ENCODE data around the gene LGR6.

DNA sequence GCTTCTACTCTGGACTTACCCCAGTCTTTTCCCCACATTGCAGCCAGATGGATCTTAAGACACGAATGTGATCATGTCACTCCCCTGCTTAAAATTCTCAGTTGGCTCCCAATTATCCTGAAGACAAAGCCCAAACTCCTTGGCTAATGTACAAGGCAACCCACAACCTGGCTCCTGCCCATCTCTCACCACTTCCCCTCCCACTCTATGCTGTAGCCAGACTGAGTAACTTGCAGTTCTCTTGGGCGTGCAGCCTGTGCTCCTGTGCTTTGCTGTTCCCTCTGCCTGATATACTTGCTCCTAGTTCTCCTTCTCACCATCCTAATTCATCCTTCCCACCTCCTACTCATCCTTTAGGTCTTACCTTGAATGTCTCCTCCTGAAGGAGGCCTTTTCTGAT is 56.2 kb downstream of the LGR6 start:
- TF ChIP-seq, protein P1, sequence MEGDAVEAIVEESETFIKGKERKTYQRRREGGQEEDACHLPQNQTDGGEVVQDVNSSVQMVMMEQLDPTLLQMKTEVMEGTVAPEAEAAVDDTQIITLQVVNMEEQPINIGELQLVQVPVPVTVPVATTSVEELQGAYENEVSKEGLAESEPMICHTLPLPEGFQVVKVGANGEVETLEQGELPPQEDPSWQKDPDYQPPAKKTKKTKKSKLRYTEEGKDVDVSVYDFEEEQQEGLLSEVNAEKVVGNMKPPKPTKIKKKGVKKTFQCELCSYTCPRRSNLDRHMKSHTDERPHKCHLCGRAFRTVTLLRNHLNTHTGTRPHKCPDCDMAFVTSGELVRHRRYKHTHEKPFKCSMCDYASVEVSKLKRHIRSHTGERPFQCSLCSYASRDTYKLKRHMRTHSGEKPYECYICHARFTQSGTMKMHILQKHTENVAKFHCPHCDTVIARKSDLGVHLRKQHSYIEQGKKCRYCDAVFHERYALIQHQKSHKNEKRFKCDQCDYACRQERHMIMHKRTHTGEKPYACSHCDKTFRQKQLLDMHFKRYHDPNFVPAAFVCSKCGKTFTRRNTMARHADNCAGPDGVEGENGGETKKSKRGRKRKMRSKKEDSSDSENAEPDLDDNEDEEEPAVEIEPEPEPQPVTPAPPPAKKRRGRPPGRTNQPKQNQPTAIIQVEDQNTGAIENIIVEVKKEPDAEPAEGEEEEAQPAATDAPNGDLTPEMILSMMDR (conservative IDR thresholded peaks at IDR 0.05; ENCODE audit: low read depth, low read length), result no peak
- TF ChIP-seq SMC3 (IDR thresholded peaks at IDR 0.05; ENCODE audit: low read depth, low read length) (no peak), POLR2A (IDR thresholded peaks at IDR 0.05; ENCODE audit: low read depth, low read length) (no peak), RFX5 (IDR thresholded peaks at IDR 0.05; ENCODE audit: low read depth, low read length) (no peak), RAD21 (IDR thresholded peaks at IDR 0.05; ENCODE audit: low read length) (no peak), BHLHE40 (IDR thresholded peaks at IDR 0.05; ENCODE audit: low read depth, low read length) (no peak), MXI1 (IDR thresholded peaks at IDR 0.05; ENCODE audit: borderline replicate concordance, low read depth, low read length) (no peak), CHD1 (IDR thresholded peaks at IDR 0.05; ENCODE audit: low read depth, low read length) (no peak), FOS (IDR thresholded peaks at IDR 0.05; ENCODE audit: low read depth, low read length) (no peak), CEBPB (IDR thresholded peaks at IDR 0.05; ENCODE audit: low read depth, low read length) (no peak)
- TF ChIP-seq, protein P2, sequence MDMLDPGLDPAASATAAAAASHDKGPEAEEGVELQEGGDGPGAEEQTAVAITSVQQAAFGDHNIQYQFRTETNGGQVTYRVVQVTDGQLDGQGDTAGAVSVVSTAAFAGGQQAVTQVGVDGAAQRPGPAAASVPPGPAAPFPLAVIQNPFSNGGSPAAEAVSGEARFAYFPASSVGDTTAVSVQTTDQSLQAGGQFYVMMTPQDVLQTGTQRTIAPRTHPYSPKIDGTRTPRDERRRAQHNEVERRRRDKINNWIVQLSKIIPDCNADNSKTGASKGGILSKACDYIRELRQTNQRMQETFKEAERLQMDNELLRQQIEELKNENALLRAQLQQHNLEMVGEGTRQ (IDR thresholded peaks at IDR 0.05; ENCODE audit: low read depth, low read length), result no peak
